ENCODE results near the gene GNL3L. TPM values are rescaled to one million over a fixed set of nuclear protein-coding genes. Genes with fewer than 3 reads are reported as not detected.
A peak's percentile ranks its signal among the peaks of the same experiment; 100 is the strongest.
"Not testable (repeated sequence)": the region's sequence is repeated elsewhere in the genome, so short reads cannot be mapped to it uniquely, and the experiment has no call there.

The GNL3L gene
- total RNA-seq, result 10 to 100 TPM in 3 of 4 donors, 1 to 10 TPM in 1; 8.5 to 39.6 (median 34.5) TPM

GRCh38 chrX:54529552-54530356, at the start of gene GNL3L:
Gene GNL3L, plus strand, starts transcription at chrX:54530219. Its CDS starts 2,348 bp downstream, at chrX:54532567.
- TF ChIP-seq POLR2A (IDR thresholded peaks at IDR 0.05) (peak; percentile 54 to 60), CTCF (IDR thresholded peaks at IDR 0.05) (no peak)
- Histone ChIP-seq H3K27ac (peak within 1 kb of the TSS; percentile 79 to 83), H3K27me3 (no peaks in the 10 kb centered on the region), H3K36me3 (no peaks in the 10 kb centered on the region), H3K4me3 (peak within 1 kb of the TSS; percentile 54 to 70), H3K9me3 (no peaks in the 10 kb centered on the region), H3K4me1 (no peaks in the 10 kb centered on the region)
- peak; percentile 83 to 88 for DNase-seq
- intact Hi-C loops (cut with DNase I; ENCODE audit: low total_unique reads), result no loop called here

- intact Hi-C loops (cut with DNase I; ENCODE audit: low total_unique reads), result no loop called here
- Histone ChIP-seq H3K9me3 (no peaks in the 10 kb centered on the region), H3K27ac (peak overlapping the region; percentile 69 to 71), H3K36me3 (no peaks in the 10 kb centered on the region), H3K27me3 (no peaks in the 10 kb centered on the region), H3K4me3 (no peak overlapping the region), H3K4me1 (peaks cover 0 to 5% of the 10 kb centered on the region in 2 donors)
- no peak for TF ChIP-seq POLR2A (IDR thresholded peaks at IDR 0.05)
- no peak for TF ChIP-seq CTCF (IDR thresholded peaks at IDR 0.05)
- DNase-seq, result peak in 1 of 2 donors; percentile 19
These were observed 47.0 kb upstream of the GNL3L start for GRCh38 chrX:54482839-54483593.

GRCh38 chrX:54483946-54484345, 46.1 kb upstream of the GNL3L start:
- H3K4me1 ChIP-seq, result peaks cover 0 to 5% of the 10 kb centered on the region in 2 donors
- TF ChIP-seq CTCF (IDR thresholded peaks at IDR 0.05) (no peak), POLR2A (IDR thresholded peaks at IDR 0.05) (no peak)
- H3K9me3 ChIP-seq, result no peaks in the 10 kb centered on the region
- H3K4me3 ChIP-seq, result no peak overlapping the region
- intact Hi-C loops (cut with DNase I; ENCODE audit: low total_unique reads), result no loop called here
- no peaks in the 10 kb centered on the region for H3K27me3 ChIP-seq
- no peaks in the 10 kb centered on the region for H3K36me3 ChIP-seq
- peak overlapping the region; percentile 69 to 71 for H3K27ac ChIP-seq
- no peak for DNase-seq

- intact Hi-C loops (cut with DNase I; ENCODE audit: low total_unique reads), result no loop called here
- Histone ChIP-seq H3K27me3 (no peaks in the 10 kb centered on the region), H3K9me3 (no peaks in the 10 kb centered on the region), H3K36me3 (no peaks in the 10 kb centered on the region), H3K4me1 (peaks cover 0 to 5% of the 10 kb centered on the region in 2 donors), H3K27ac (peak overlapping the region; percentile 69 to 71), H3K4me3 (no peak overlapping the region)
- TF ChIP-seq CTCF (IDR thresholded peaks at IDR 0.05), result no peak
- no peak for TF ChIP-seq POLR2A (IDR thresholded peaks at IDR 0.05)
- no peak for DNase-seq
These were observed 45.4 kb upstream of the GNL3L start for GRCh38 chrX:54484666-54485065.

GRCh38 chrX:54489819-54490218, 40.2 kb upstream of the GNL3L start:
- intact Hi-C loops (cut with DNase I; ENCODE audit: low total_unique reads); H3K4me1 ChIP-seq; H3K4me3 ChIP-seq; H3K36me3 ChIP-seq; H3K27me3 ChIP-seq; H3K27ac ChIP-seq; DNase-seq; H3K9me3 ChIP-seq: not testable (repeated sequence)

All from uterus (tissue), 4 donors.